GM18526 (cell line): ENCODE measurements around the gene MCM10.

ENCODE experiments used
- POLR2A ChIP-seq: IDR thresholded peaks from 3 replicates; pipeline ENCODE4 v1.6.1; 2011; ENCODE audit not compliant: insufficient read length; ENCODE audit errors: extremely low read depth

MCM10 gene

DNA sequence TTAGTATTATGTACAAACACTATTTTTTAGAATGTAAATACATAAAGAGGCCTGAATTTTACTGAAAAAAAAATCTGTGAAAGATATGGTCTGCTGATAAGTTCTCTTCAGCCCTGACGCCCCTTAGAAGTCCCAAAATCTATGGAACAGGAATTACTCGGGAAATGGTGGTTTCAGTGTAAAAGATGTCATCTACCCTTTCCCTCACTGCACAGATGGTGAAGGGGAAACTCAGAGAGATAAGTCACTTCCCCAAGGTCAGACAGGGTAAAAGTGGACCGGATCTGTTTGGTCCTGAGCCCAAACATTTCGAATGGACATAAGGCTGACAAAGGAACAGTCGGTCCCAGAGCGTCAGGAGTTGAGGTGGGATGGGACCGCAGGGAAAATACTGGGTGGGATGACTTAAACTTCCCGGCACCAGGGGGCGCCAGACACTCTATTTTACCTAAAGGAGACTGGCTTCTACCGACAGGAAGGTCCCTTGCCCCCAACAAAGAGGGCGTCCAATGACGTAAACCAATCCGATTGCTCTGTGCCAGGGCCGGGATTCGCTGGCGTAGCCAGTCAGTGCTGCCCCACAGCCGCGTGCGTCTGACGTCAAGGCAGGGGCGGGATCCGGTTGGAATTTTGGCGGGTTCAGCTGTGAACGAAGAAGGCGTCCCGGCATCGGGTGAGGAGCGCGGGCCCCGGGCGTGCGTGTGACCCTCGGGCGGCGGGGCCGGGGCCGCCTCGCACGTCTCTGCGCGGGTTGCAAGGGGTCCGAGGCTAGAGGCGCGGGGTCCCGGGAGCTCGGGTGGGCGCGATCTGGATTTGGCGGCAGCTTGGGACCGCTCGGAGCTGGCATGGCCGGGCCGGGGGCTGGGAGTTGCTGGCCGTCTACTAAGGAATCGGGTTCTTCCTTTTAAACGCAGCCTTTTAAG is at the start of gene MCM10:
Gene MCM10, plus strand, starts transcription at position 625 of the 923 bp plus-strand sequence. CDS start 2,645 bp downstream, outside the sequence.
- peak; percentile 60 for TF ChIP-seq POLR2A

DNA sequence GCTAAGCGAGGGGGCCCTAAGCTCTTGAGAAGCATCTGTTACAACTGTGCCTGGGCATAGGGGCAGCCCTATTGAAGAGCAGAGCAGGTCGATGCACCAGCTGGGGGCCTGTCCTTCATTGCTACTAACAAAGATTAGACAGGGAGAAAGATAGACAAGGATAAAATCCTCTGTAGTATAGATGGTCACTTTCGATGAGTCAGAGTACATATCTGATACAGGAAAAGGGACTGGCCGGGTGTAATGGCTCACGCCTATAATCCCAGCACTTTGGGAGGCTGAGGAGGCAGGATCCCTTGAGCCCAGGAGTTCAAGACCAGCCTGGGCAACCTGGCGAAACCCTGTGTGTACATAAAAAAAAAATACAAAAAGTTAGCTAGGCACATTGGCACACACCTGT is 47.8 kb upstream of the MCM10 start:
- no peak for TF ChIP-seq POLR2A

DNA sequence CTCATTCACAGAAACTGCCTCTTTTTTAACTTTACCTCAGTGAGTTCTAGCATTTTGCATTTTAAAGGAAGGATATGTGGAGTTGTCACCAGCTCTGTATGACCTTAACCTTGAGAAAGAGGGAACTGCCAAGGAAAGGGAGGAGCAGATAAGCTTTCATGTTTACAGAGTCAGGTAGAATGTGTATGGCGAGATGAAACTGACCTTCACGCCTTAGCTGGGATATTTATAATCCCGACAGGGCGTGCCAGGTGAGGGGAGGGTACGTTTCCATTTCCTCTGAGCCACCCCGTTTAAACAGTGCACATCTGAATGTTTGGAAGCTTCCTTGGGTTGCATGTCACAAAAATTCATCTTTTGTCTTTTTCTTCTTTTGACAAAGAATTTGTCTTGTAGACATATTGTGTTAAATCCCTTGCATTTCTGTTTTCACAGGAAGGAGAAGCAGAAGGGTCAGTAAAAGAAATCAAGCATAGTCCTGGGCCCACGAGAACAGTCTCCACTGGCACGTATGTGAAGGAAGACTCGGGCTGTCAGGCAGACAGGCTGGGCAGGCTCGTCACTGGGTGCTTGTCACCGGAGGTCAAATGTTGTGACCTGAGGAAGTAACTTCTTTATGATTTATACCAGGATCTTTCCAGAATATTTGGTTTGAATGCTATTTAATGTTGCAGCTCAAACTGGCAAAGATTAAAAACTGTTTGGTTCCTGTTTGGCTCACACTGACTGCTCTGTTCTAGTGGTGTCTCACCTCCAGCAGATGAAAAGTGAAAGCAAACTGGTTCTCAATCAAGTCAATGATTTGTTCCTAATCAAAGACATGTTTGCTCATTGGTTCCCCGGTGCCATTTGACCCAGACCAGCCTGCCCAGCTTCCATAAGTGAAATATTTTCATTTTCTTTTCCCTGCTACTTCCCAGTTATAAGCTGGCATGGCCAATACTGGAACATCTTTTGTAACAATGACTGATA is 45.2 kb upstream of the MCM10 start:
- no peak for TF ChIP-seq POLR2A

DNA sequence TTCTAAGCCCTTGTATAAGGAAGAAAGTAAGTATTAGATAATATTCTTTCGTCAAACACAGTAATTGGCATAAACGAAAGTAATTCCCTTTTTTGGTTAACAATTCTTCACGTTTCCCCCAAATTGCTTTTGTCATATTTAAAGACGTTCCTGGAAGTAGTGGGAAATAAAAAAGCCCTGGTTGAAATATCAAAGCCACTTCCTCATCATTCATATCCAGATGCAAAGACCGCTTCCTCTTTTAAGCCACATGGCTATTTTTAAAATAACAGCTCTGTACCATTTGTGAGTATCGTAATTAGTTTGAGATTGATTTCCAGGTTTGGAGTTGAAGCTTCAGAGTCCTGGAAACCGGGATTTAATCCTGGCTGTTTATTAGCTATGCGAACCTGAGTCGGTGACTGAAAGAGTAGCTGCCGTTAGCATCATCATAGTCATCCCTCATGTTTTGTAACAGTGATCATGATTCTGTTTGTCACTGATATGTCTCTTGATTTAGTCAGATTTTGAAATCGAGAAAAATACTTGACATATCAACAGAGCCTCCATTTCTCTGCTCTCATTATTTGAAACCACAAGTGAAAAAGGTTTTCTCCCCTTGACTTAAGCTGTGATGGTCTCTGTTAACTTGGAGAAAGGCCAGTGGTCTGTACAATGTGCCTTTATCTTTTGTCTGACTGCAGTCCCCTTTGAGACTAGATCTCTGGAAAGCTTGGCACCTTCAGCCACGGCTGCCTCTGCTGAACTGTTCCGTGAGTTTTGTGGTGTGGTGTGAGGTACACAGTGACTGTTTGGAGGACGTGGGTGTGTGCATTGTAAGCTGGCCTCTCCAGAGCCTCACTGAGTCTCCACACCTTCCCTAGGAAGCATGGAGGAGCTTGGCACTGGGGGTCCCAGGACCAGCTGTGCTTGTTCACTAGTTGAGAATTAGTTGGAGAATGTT is 43.2 kb upstream of the MCM10 start:
- TF ChIP-seq POLR2A: no peak

DNA sequence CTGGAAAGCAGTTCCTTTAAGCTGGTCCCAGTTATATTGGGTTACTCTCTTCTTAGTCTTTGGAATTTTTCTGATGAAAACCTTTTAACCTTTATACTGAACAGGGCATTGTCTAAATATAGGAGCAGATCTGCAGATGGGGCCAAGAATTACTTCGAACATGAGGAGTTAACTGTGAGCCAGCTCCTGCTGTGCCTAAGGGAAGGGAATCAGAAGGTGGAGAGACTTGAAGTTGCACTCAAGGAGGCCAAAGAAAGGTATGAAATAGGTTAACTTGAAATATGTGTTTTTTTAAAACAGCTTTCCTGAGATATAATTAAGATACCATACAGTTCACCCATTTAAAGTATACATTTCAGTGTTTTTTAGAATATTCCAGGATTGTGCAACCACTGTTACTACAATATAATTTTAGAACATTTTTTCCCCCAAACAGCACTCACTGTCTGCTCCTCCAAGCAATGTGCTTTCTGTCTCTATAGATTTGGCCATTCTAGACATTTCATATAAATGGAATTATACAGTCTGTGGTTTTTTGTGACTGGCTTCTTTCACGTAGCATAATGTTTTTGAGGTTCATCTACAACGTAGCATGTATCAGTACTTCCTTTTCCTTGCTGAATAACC is 42.5 kb upstream of the MCM10 start:
- no peak for TF ChIP-seq POLR2A

DNA sequence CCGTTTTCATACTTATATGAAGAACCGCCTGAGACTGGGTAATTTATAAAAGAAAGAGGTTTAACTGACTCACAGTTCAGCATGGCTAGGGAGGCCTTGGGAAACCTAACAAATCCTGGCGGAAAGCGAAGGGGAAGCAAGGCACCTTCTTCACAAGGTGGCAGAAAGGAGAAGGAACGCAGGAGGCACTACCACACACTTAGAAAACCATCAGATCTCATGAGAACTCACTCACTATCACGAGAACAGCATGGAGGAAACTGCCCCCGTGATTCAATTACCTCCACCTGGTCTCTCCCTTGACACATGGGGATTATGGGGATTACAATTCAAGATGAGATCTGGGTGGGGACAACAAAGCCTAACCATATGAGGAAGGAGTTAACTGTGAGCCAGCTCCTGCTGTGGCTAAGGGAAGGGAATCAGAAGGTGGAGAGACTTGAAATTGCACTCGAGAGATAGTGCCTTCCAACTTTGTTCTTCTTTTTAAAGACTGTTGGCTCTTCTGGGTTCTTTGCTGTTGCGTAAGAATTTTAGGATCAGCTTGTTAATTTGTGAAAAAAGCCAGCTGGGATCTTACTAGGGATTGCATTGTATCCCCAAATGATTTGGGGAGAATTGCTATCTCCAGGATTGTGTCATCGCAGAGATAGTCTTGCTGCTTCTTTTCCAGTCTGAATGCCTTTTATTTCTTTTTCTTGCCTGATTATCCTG is 40.4 kb upstream of the MCM10 start:
- TF ChIP-seq POLR2A: no peak

DNA sequence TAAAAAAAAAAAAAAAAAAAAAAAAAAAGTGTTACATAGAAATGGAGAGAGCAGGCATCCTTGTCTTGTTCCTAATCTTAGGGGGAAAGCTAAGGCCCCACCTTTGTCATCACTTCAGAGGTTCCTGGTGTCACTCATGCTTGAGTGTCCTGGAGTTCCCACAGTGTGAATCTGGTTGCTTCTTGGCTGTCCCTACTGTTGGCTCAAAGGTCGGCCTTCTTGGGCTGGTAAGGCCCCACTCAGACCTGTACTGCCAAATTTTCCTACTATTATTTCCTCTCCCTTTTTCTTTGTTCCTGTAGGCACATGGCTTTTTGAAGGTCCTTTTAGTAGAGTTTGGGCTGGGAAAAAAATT is 39.9 kb upstream of the MCM10 start:
- no peak for TF ChIP-seq POLR2A

DNA sequence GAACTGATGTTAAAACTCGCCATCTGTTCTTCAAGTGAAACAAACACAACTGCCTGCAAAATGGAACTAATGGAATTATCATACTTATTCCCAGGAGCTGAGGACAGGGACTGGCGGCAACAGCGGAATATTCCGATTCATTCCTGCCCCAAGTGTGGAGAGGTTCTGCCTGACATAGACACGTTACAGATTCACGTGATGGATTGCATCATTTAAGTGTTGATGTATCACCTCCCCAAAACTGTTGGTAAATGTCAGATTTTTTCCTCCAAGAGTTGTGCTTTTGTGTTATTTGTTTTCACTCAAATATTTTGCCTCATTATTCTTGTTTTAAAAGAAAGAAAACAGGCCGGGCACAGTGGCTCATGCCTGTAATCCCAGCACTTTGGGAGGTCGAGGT is 24.7 kb upstream of the MCM10 start:
- no peak for TF ChIP-seq POLR2A

DNA sequence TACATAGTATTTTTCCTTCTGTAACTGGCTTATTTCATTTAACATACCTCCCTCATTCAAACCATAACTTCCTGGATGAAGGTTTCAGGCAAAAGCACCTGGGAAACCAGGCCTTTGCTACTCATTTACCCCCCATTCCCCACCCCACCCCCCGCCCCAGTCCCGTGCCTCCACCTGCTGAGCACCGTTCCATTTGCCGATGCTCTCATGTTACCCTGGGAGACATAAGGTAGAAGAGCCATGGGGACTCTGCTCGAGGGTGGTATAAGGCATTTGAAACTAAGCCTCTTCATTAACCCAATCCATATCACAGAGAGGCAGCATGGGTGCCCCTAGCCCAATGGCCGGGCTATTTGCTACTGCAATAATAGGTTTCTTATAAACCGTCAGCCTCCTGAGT is 22.2 kb upstream of the MCM10 start:
- no peak for TF ChIP-seq POLR2A

DNA sequence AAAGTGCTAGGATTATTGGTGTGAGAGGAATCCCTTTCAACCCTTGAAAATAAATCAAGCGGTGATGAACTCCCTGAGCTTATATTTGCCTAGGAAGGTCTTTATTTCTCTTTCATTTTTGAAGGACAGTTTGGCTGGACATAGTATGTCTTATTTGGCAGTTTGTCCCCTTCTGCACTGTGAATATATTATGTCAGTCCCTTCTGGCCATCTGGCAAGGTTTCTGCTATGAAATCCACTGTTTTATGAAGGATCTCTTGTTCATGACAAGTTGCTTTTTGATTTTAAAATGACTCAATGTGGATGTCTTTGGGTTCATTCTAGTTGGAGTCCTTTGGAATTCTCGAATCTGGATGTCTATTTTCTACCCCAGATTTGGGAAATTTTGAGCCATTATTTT is 21.7 kb upstream of the MCM10 start:
- no peak for TF ChIP-seq POLR2A

DNA sequence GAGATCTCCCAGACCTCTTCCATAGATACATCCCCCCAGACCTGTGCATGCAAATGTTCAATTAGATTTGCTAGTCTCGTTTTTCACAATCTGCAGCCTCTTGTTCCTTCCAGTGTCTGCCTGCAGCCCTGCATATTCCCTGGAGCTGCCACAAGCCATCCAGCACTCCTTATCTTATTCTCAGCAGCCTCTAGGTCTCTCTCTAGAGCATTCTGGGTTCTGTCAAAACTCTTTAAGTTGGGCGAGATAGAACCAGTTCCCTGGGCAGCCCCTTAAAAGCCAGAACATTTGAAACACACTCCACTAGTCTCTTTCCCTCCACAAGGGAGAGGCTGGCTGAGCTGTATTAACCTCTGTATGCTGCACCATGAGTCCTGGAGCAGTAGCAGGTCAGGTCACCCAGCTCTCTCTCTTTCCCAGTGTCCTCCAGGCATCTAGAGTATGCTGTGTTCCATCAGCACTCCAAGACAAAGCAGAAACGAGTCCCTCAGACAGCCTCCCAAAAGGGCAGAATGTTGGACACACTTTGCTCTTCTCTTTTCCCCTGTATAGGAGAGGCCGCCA is 20.6 kb upstream of the MCM10 start:
- no peak for TF ChIP-seq POLR2A

DNA sequence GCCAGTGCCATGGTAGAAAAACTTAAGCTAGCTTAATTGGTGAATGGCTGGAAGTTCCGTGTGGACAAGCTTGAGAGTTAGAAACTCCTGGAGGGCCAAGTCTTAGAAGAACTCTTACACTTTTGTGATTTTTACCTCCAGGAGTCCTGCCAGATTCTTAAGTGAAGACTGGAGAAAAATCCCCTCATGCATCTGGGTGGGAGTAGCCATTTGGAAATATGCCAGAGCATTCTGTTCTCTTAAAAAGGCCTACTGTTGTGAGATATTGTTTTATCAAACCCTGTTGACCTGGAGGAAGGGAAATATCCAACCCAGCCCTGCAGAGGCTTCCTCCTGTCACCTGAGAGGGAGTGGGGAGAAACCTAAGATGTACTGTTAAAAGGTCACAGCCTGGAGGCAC is 17.6 kb upstream of the MCM10 start:
- no peak for TF ChIP-seq POLR2A

DNA sequence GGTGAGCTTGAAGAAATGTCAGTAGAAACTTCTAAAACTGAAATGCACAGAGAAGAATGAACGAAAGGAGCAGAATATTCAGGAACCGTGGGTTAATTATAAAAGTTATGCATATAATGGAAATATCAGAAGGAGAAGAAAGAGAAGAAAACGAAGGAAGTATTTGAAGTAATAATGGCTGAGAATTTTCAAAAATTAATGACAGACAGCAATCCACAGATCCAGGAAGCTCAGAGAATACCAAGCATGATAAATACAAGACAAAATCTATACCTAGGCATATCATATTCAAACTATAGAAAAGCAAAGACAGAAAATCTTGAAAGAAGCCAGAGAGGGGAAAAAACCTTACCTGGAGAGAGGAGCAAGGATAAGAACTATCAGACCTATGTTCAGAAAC is 16.5 kb upstream of the MCM10 start:
- no peak for TF ChIP-seq POLR2A
